ENCODE results near the gene TBL1X.

The TBL1X gene

GRCh38 chrX:9627922-9628321 lies 163.1 kb downstream of the TBL1X start:
- TF ChIP-seq Cebpa-rat (IDR thresholded peaks at IDR 0.05) = no peak
- no peaks in the 10 kb centered on the region for H3K27me3 ChIP-seq
- H3K9me3 ChIP-seq = no peaks in the 10 kb centered on the region
- H3K4me2 ChIP-seq = no peak overlapping the region
- no peak overlapping the region for H3K4me3 ChIP-seq
- no peak overlapping the region for H3K27ac ChIP-seq
- H3K36me3 ChIP-seq = no peaks in the 10 kb centered on the region
- peaks cover 12% of the 10 kb centered on the region for H3K4me1 ChIP-seq
- H3K9ac ChIP-seq = no peak overlapping the region
- peaks cover 72% of the 10 kb centered on the region for H4K20me1 ChIP-seq

- Histone ChIP-seq H3K4me3 (no peak overlapping the region), H3K4me2 (no peak overlapping the region), H3K36me3 (peaks cover 2% of the 10 kb centered on the region; the same call in 1 of the 2 replicates), H3K9ac (no peak overlapping the region), H3K9me3 (no peaks in the 10 kb centered on the region), H3K27ac (no peak overlapping the region), H3K27me3 (no peaks in the 10 kb centered on the region), H4K20me1 (peaks cover 72% of the 10 kb centered on the region), H3K4me1 (peaks cover 7% of the 10 kb centered on the region)
- TF ChIP-seq Cebpa-rat (IDR thresholded peaks at IDR 0.05) = no peak
Measured at GRCh38 chrX:9628779-9629493, 164.1 kb downstream of the TBL1X start.

- peaks cover 69% of the 10 kb centered on the region for H4K20me1 ChIP-seq
- H3K4me3 ChIP-seq = no peak overlapping the region
- H3K4me1 ChIP-seq = no peaks in the 10 kb centered on the region
- no peak overlapping the region for H3K4me2 ChIP-seq
- TF ChIP-seq Cebpa-rat (IDR thresholded peaks at IDR 0.05) = no peak
- H3K9ac ChIP-seq = no peak overlapping the region
- H3K27ac ChIP-seq = no peak overlapping the region
- H3K9me3 ChIP-seq = no peaks in the 10 kb centered on the region
- no peaks in the 10 kb centered on the region for H3K27me3 ChIP-seq
- H3K36me3 ChIP-seq = peaks cover 12% of the 10 kb centered on the region
Measured at GRCh38 chrX:9634551-9634950, 169.7 kb downstream of the TBL1X start.

GRCh38 chrX:9635368-9635767 lies 170.5 kb downstream of the TBL1X start:
- Histone ChIP-seq H3K4me3 (no peak overlapping the region), H3K9ac (no peak overlapping the region), H3K27ac (no peak overlapping the region), H3K36me3 (peaks cover 12% of the 10 kb centered on the region), H3K27me3 (no peaks in the 10 kb centered on the region), H3K4me1 (no peaks in the 10 kb centered on the region), H3K9me3 (no peaks in the 10 kb centered on the region), H4K20me1 (peaks cover 62% of the 10 kb centered on the region), H3K4me2 (no peak overlapping the region)
- no peak for TF ChIP-seq Cebpa-rat (IDR thresholded peaks at IDR 0.05)

- Histone ChIP-seq H3K9me3 (no peaks in the 10 kb centered on the region), H3K36me3 (peaks cover 12% of the 10 kb centered on the region), H3K27ac (no peak overlapping the region), H3K27me3 (no peaks in the 10 kb centered on the region), H4K20me1 (peaks cover 59% of the 10 kb centered on the region), H3K4me3 (no peak overlapping the region), H3K4me1 (no peaks in the 10 kb centered on the region), H3K9ac (no peak overlapping the region), H3K4me2 (no peak overlapping the region)
- no peak for TF ChIP-seq Cebpa-rat (IDR thresholded peaks at IDR 0.05)
Measured at GRCh38 chrX:9635803-9636202, 170.9 kb downstream of the TBL1X start.

- no peak for TF ChIP-seq Cebpa-rat (IDR thresholded peaks at IDR 0.05)
- Histone ChIP-seq H3K4me2 (no peak overlapping the region), H3K27ac (no peak overlapping the region), H4K20me1 (peaks cover 71% of the 10 kb centered on the region), H3K9me3 (no peaks in the 10 kb centered on the region), H3K27me3 (no peaks in the 10 kb centered on the region), H3K36me3 (peaks cover 15% of the 10 kb centered on the region), H3K4me1 (peaks cover 16% of the 10 kb centered on the region), H3K4me3 (no peak overlapping the region), H3K9ac (no peak overlapping the region)
Measured at GRCh38 chrX:9638871-9639270, 174.0 kb downstream of the TBL1X start.

- Histone ChIP-seq H3K9me3 (no peaks in the 10 kb centered on the region), H3K27me3 (no peaks in the 10 kb centered on the region), H4K20me1 (peaks cover 76% of the 10 kb centered on the region)
Measured at GRCh38 chrX:9642270-9642995, 177.6 kb downstream of the TBL1X start.

GRCh38 chrX:9643807-9644206 lies 178.9 kb downstream of the TBL1X start:
- Histone ChIP-seq H3K36me3 (0 out of 2 replicates have a peak, but pooled peaks cover 4% of the 10 kb centered on the region), H3K9ac (no peak overlapping the region; the same call in 1 of the 2 replicates), H3K27me3 (no peaks in the 10 kb centered on the region), H3K9me3 (no peaks in the 10 kb centered on the region), H3K4me3 (no peak overlapping the region), H3K27ac (no peak overlapping the region), H4K20me1 (peaks cover 77% of the 10 kb centered on the region), H3K4me1 (peaks cover 58% of the 10 kb centered on the region), H3K4me2 (peak overlapping the region; percentile 68)
- TF ChIP-seq Cebpa-rat (IDR thresholded peaks at IDR 0.05) = no peak

More at GRCh38 chrX:9642270-9642995, 177.6 kb downstream of the TBL1X start:
- Histone ChIP-seq H3K4me2 (peak overlapping the region; percentile 22; the same call in 1 of the 2 replicates), H3K36me3 (0 out of 2 replicates have a peak, but pooled peaks cover 4% of the 10 kb centered on the region), H3K4me1 (peaks cover 51% of the 10 kb centered on the region), H3K9ac (no peak overlapping the region), H3K4me3 (no peak overlapping the region), H3K27ac (no peak overlapping the region)
- no peak for TF ChIP-seq Cebpa-rat (IDR thresholded peaks at IDR 0.05)

GRCh38 chrX:9644335-9644734 lies 179.5 kb downstream of the TBL1X start:
- Histone ChIP-seq H3K27ac (peak overlapping the region; percentile 45), H3K36me3 (0 out of 2 replicates have a peak, but pooled peaks cover 4% of the 10 kb centered on the region), H3K4me1 (peaks cover 58% of the 10 kb centered on the region), H3K4me3 (no peak overlapping the region), H3K4me2 (peak overlapping the region; percentile 68), H3K9ac (peak overlapping the region; percentile 21; the same call in 1 of the 2 replicates), H3K9me3 (no peaks in the 10 kb centered on the region), H4K20me1 (peaks cover 74% of the 10 kb centered on the region), H3K27me3 (no peaks in the 10 kb centered on the region)
- no peak for TF ChIP-seq Cebpa-rat (IDR thresholded peaks at IDR 0.05)

Data from BLaER1 (cell line).